KMS-11 (cell line): ENCODE results near the gene B3GNT9.

Experiments
- H2AFZ ChIP-seq: fragments of 200-600 bp; sonication (generic); 2 replicates; pipeline ENCODE4 v1.6.1; 2016; ENCODE audit warnings: antibody characterized with exemption, mixed run types, low read depth
- H3K27ac ChIP-seq: fragments of 200-600 bp; sonication (generic); 2 replicates; pipeline ENCODE4 v1.6.1; 2016; ENCODE audit warnings: mild to moderate bottlenecking, mixed run types
- H3K27me3 ChIP-seq: fragments of 200-600 bp; sonication (generic); 2 replicates; pipeline ENCODE4 v1.6.1; 2017; ENCODE audit warnings: mild to moderate bottlenecking, low read depth, mixed run types, moderate library complexity; ENCODE audit not compliant: insufficient read depth
- H3K36me3 ChIP-seq: fragments of 200-600 bp; sonication (generic); 2 replicates; pipeline ENCODE4 v1.6.1; 2017; ENCODE audit warnings: mild to moderate bottlenecking, mixed run types; ENCODE audit not compliant: insufficient read depth
- H3K4me1 ChIP-seq: fragments of 200-600 bp; sonication (generic); 2 replicates; pipeline ENCODE4 v1.6.1; 2016; ENCODE audit warnings: mild to moderate bottlenecking, low read depth, mixed run types; ENCODE audit not compliant: poor library complexity, severe bottlenecking
- H3K4me2 ChIP-seq: fragments of 200-600 bp; sonication (generic); 2 replicates; pipeline ENCODE4 v1.7.0; 2016; ENCODE audit warnings: mild to moderate bottlenecking, mixed run types
- H3K4me3 ChIP-seq: fragments of 200-600 bp; sonication (generic); IDR thresholded peaks from 2 replicates; pipeline ENCODE4 v1.6.1; 2017; ENCODE audit warnings: low read depth, low read length, mixed read lengths; ENCODE audit not compliant: insufficient read depth
- H3K79me2 ChIP-seq: fragments of 200-600 bp; sonication (generic); 2 replicates; pipeline ENCODE4 v1.6.1; 2016; ENCODE audit warnings: low read depth, mixed run types; ENCODE audit not compliant: insufficient read depth
- H3K9ac ChIP-seq: fragments of 200-600 bp; sonication (generic); 2 replicates; pipeline ENCODE4 v1.6.1; 2016; ENCODE audit warnings: mild to moderate bottlenecking, mixed run types
- H4K20me1 ChIP-seq: fragments of 200-600 bp; sonication (generic); 2 replicates; pipeline ENCODE4 v1.6.1; 2016; ENCODE audit warnings: mild to moderate bottlenecking, mixed run types; ENCODE audit not compliant: insufficient read depth
- CTCF ChIP-seq: fragments of 200-600 bp; sonication (generic); conservative IDR thresholded peaks from 2 replicates; pipeline ENCODE4 v1.6.1; 2017; ENCODE audit warnings: low read depth, mild to moderate bottlenecking, antibody characterized with exemption, low read length, moderate library complexity, mixed read lengths

Gene B3GNT9

GRCh38 chr16:67117716-67118115, 33.1 kb downstream of the B3GNT9 start:
- H3K4me2 ChIP-seq: no peak overlapping the region
- H3K27ac ChIP-seq: no peak overlapping the region
- no peak overlapping the region for H3K4me3 ChIP-seq
- no peaks in the 10 kb centered on the region for H3K27me3 ChIP-seq
- no peak for TF ChIP-seq CTCF
- H3K79me2 ChIP-seq: peaks cover 22% of the 10 kb centered on the region; the same call in 1 of the 2 replicates
- H4K20me1 ChIP-seq: no peaks in the 10 kb centered on the region; the same call in 1 of the 2 replicates
- no peak overlapping the region for H3K9ac ChIP-seq
- no peak overlapping the region for H2AFZ ChIP-seq
- no peaks in the 10 kb centered on the region for H3K36me3 ChIP-seq
- peaks cover 11% of the 10 kb centered on the region for H3K4me1 ChIP-seq

GRCh38 chr16:67116388-67117311, 34.1 kb downstream of the B3GNT9 start:
- Histone ChIP-seq H3K36me3 (no peaks in the 10 kb centered on the region), H4K20me1 (no peaks in the 10 kb centered on the region; the same call in 1 of the 2 replicates), H2AFZ (no peak overlapping the region), H3K79me2 (peaks cover 33% of the 10 kb centered on the region; the same call in 1 of the 2 replicates), H3K4me1 (peaks cover 11% of the 10 kb centered on the region), H3K4me2 (no peak overlapping the region), H3K27me3 (no peaks in the 10 kb centered on the region), H3K9ac (no peak overlapping the region), H3K4me3 (no peak overlapping the region), H3K27ac (no peak overlapping the region)
- TF ChIP-seq CTCF: no peak

- Histone ChIP-seq H3K27ac (no peak overlapping the region), H4K20me1 (no peaks in the 10 kb centered on the region; the same call in 1 of the 2 replicates), H3K4me2 (no peak overlapping the region), H3K9ac (no peak overlapping the region), H3K4me3 (no peak overlapping the region), H2AFZ (no peak overlapping the region), H3K4me1 (peaks cover 20% of the 10 kb centered on the region), H3K36me3 (no peaks in the 10 kb centered on the region), H3K79me2 (peaks cover 43% of the 10 kb centered on the region; the same call in 1 of the 2 replicates), H3K27me3 (no peaks in the 10 kb centered on the region)
- TF ChIP-seq CTCF: no peak
These were observed 35.2 kb downstream of the B3GNT9 start for GRCh38 chr16:67115639-67116038.

- no peak overlapping the region for H2AFZ ChIP-seq
- H3K4me2 ChIP-seq: no peak overlapping the region
- TF ChIP-seq CTCF: no peak
- no peak overlapping the region for H3K27ac ChIP-seq
- H3K79me2 ChIP-seq: peaks cover 49% of the 10 kb centered on the region; the same call in 1 of the 2 replicates
- H3K9ac ChIP-seq: no peak overlapping the region
- H3K4me3 ChIP-seq: no peak overlapping the region
- H3K36me3 ChIP-seq: no peaks in the 10 kb centered on the region
- H4K20me1 ChIP-seq: no peaks in the 10 kb centered on the region; the same call in 1 of the 2 replicates
- H3K27me3 ChIP-seq: no peaks in the 10 kb centered on the region
- H3K4me1 ChIP-seq: peaks cover 20% of the 10 kb centered on the region
These were observed 36.0 kb downstream of the B3GNT9 start for GRCh38 chr16:67114793-67115192.
